HCT116 (cell line): Measurements from ENCODE around the gene CBS. TPM values are rescaled to one million over a fixed set of nuclear protein-coding genes. Genes with fewer than 3 reads are reported as not detected.

ENCODE experiments used
- ATAC-seq: fragments of 200-7000 bp; cut with Tn5 transposase; 2 replicates; pipeline ENCODE4 v1.9.1; 2020; ENCODE audit warnings: mild to moderate bottlenecking, moderate library complexity
- BruUV-seq: library from RNA; stranded (reverse); fragments of 400-500 nt; replicated peaks from 2 replicates; lab custom pipeline; 2021; lab: Mats Ljungman, UMichigan
- CTCF ChIA-PET: fragments of 300-600 bp; sonication (Branson Sonifier 250); formaldehyde crosslinking; loops from one replicate; lab custom pipeline; 2021; ENCODE audit warnings: antibody characterized with exemption; lab: Charles Lee
- POLR2A ChIA-PET: fragments of 300-600, 350-600 bp; sonication (Branson Sonifier 250); formaldehyde crosslinking; loops from one replicate; lab custom pipeline; 2021; ENCODE audit warnings: antibody characterized with exemption; lab: Charles Lee
- RAD21 ChIA-PET, 2 experiments: fragments of 300-600 bp; sonication (Branson Sonifier 250); formaldehyde crosslinking; loops; one replicate each; lab custom pipeline; 2023; ENCODE audit warnings: low total read pairs in 2 of 2; ENCODE audit not compliant: uncharacterized antibody in 2 of 2, unreplicated experiment in 2 of 2, low non-redundant PET in 1 of 2; lab: Charles Lee
- DNase-seq: peaks from one replicate; pipeline ENCODE4 v3.0.0-alpha.2; 2010; ENCODE audit warnings: low read depth, low spot score
- H2AFZ ChIP-seq: fragments of 200-600 bp; shearing (Covaris generic), sonication (generic); 2 replicates; pipeline ENCODE4 v1.6.1; 2017; ENCODE audit warnings: low read depth, mixed run types, mixed read lengths, antibody characterized with exemption, low read length; ENCODE audit not compliant: poor library complexity, severe bottlenecking
- H3K27ac ChIP-seq: 2 replicates; pipeline ENCODE4 v1.5.1; 2012; ENCODE audit warnings: low read depth, low read length
- H3K27me3 ChIP-seq: fragments of 200-600 bp; sonication (generic); 2 replicates; pipeline ENCODE4 v1.6.1; 2016; ENCODE audit warnings: mixed run types, low read length, mixed read lengths; ENCODE audit not compliant: insufficient read depth
- H3K36me3 ChIP-seq, 2 experiments: fragments of 200-500 bp in 1 of 2; fragments of 200-600 bp in 1 of 2; sonication (Bioruptor generic) in 1 of 2; sonication (generic) in 1 of 2; 2 replicates each; pipeline versions ENCODE4 v1.5.1 to v1.6.1; 2014 to 2016; ENCODE audit warnings: low read length in 2 of 2, inconsistent platforms in 1 of 2, mixed read lengths in 1 of 2, mixed run types in 1 of 2; ENCODE audit not compliant: insufficient read depth in 2 of 2, control insufficient read depth in 1 of 2
- H3K4me1 ChIP-seq, 2 experiments: fragments of 200-600 bp in 1 of 2; sonication (generic) in 1 of 2; 2 replicates each; pipeline versions ENCODE4 v1.5.1 to v1.6.1; 2012 to 2017; ENCODE audit warnings: low read length in 2 of 2, inconsistent platforms in 1 of 2, mild to moderate bottlenecking in 1 of 2, mixed read lengths in 1 of 2, mixed run types in 1 of 2, moderate library complexity in 1 of 2; ENCODE audit not compliant: insufficient read depth in 2 of 2, control insufficient read depth in 1 of 2
- H3K4me2 ChIP-seq: fragments of 200-600 bp; sonication (generic); 2 replicates; pipeline ENCODE4 v1.6.1; 2017; ENCODE audit warnings: mixed run types, low read length, mixed read lengths
- H3K4me3 ChIP-seq, 2 experiments: fragments of 200-600 bp in 1 of 2; sonication (generic) in 1 of 2; replicated peaks in 1 of 2; 2 replicates each; pipeline ENCODE4 v1.5.1; 2011 to 2016; ENCODE audit warnings: low read length in 2 of 2, control low read depth in 1 of 2, low read depth in 1 of 2, mild to moderate bottlenecking in 1 of 2, mixed read lengths in 1 of 2, mixed run types in 1 of 2
- H3K79me2 ChIP-seq: fragments of 200-600 bp; sonication (generic); 2 replicates; pipeline ENCODE4 v1.6.1; 2017; ENCODE audit warnings: mild to moderate bottlenecking, mixed run types, low read length, moderate library complexity, mixed read lengths; ENCODE audit not compliant: insufficient read depth
- H3K9ac ChIP-seq: fragments of 200-600 bp; sonication (generic); 2 replicates; pipeline ENCODE4 v1.6.1; 2016; ENCODE audit warnings: low read length, mixed read lengths
- H3K9me2 ChIP-seq: fragments of 200-600 bp; sonication (generic), shearing (Covaris generic); 2 replicates; pipeline ENCODE4 v1.6.1; 2017; ENCODE audit warnings: mixed run types, mild to moderate bottlenecking, moderate library complexity; ENCODE audit not compliant: insufficient read depth
- H3K9me3 ChIP-seq, 2 experiments: fragments of 200-500 bp in 1 of 2; fragments of 200-600 bp in 1 of 2; sonication (Bioruptor generic) in 1 of 2; sonication (generic) in 1 of 2; 2 replicates each; pipeline ENCODE4 v1.6.1; 2014 to 2017; ENCODE audit warnings: low read length in 2 of 2, mixed read lengths in 2 of 2, inconsistent platforms in 1 of 2, low read depth in 1 of 2, mild to moderate bottlenecking in 1 of 2, mixed run types in 1 of 2, moderate library complexity in 1 of 2; ENCODE audit not compliant: control insufficient read depth in 1 of 2, insufficient read depth in 1 of 2
- H4K20me1 ChIP-seq: fragments of 200-600 bp; sonication (generic), shearing (Covaris generic); 2 replicates; pipeline ENCODE4 v1.6.1; 2017; ENCODE audit warnings: mixed run types, mild to moderate bottlenecking, moderate library complexity; ENCODE audit not compliant: insufficient read depth
- ATF3 ChIP-seq: IDR thresholded peaks from 2 replicates; pipeline ENCODE4 v1.6.1; 2012
- CBX3 ChIP-seq: IDR thresholded peaks from 2 replicates; pipeline ENCODE4 v1.6.1; 2012; ENCODE audit warnings: low read depth
- CEBPB ChIP-seq: IDR thresholded peaks from 2 replicates; pipeline ENCODE4 v1.6.1; 2012; ENCODE audit warnings: low read depth
- CTCF ChIP-seq, 3 experiments: fragments of 200-600 bp in 1 of 3; sonication (generic) in 1 of 3; IDR thresholded peaks in 2 of 3; conservative IDR thresholded peaks in 1 of 3; 2 replicates each; pipeline ENCODE4 v1.5.1; 2012 to 2017; ENCODE audit warnings: low read depth in 2 of 3, low read length in 2 of 3, antibody characterized with exemption in 1 of 3, borderline replicate concordance in 1 of 3, control low read depth in 1 of 3, mild to moderate bottlenecking in 1 of 3, mixed read lengths in 1 of 3, mixed run types in 1 of 3, moderate library complexity in 1 of 3; ENCODE audit not compliant: insufficient read depth in 1 of 3
- EZH2 ChIP-seq: fragments of 200-600 bp; sonication (generic); IDR thresholded peaks from 2 replicates; pipeline ENCODE4 v1.6.1; 2017; ENCODE audit warnings: antibody characterized with exemption, mixed run types
- JUND ChIP-seq: IDR thresholded peaks from 2 replicates; pipeline ENCODE4 v1.6.1; 2012
- MAX ChIP-seq: IDR thresholded peaks from 2 replicates; pipeline ENCODE4 v1.6.1; 2012
- POLR2AphosphoS5 ChIP-seq: IDR thresholded peaks from 2 replicates; pipeline ENCODE4 v1.6.1; 2011; ENCODE audit warnings: mild to moderate bottlenecking, low read depth, low read length, moderate library complexity
- RAD21 ChIP-seq: IDR thresholded peaks from 2 replicates; pipeline ENCODE4 v1.6.1; 2012; ENCODE audit warnings: low read depth, mild to moderate bottlenecking
- SIN3A ChIP-seq: IDR thresholded peaks from 2 replicates; pipeline ENCODE4 v1.6.1; 2012; ENCODE audit warnings: low read depth
- SRF ChIP-seq: IDR thresholded peaks from 2 replicates; pipeline ENCODE4 v1.6.1; 2012; ENCODE audit warnings: low read depth
- TCF7L2 ChIP-seq: IDR thresholded peaks from 2 replicates; pipeline ENCODE4 v1.7.0; 2011; ENCODE audit warnings: borderline replicate concordance, inconsistent platforms; ENCODE audit not compliant: insufficient read depth, insufficient read length; ENCODE audit errors: extremely low read depth
- YY1 ChIP-seq: IDR thresholded peaks from 2 replicates; pipeline ENCODE4 v1.6.1; 2011; ENCODE audit warnings: low read length, low read depth, moderate library complexity, mild to moderate bottlenecking; ENCODE audit not compliant: insufficient replicate concordance; ENCODE audit errors: extremely low read depth
- ZBTB33 ChIP-seq: IDR thresholded peaks from 2 replicates; pipeline ENCODE4 v1.6.1; 2011; ENCODE audit warnings: mild to moderate bottlenecking, low read length, moderate library complexity; ENCODE audit not compliant: insufficient replicate concordance; ENCODE audit errors: extremely low read depth
- ZNF274 ChIP-seq: fragments of 200-500 bp; sonication (Bioruptor generic); IDR thresholded peaks from 2 replicates; pipeline ENCODE4 v1.6.1; 2014; ENCODE audit warnings: mild to moderate bottlenecking, low read depth, low read length, inconsistent platforms
- intact Hi-C: fragments of 100-400 bp; cut with micrococcal nuclease; formaldehyde crosslinking; loops from 2 replicates; pipeline ENCODE4 v1.10.0; 2022
- total RNA-seq: library from RNA; stranded (reverse); gene quantifications from one replicate; pipeline ENCODE4 v1.2.1, GENCODE V29; 2021; ENCODE audit not compliant: unreplicated experiment

The CBS gene
- total RNA-seq, 1 experiment from 2014 or later: 1.4 TPM

- Histone ChIP-seq H3K27me3 (no peaks in the 10 kb centered on the region), H3K36me3 (no peaks in the 10 kb centered on the region; a peak in 2 of 4 replicates), H3K79me2 (no peaks in the 10 kb centered on the region), H3K4me1 (peaks cover 3 to 5% of the 10 kb centered on the region in 2 experiments; a peak in 2 of 4 replicates), H3K4me3 (no peak overlapping the region), H2AFZ (no peak overlapping the region), H3K27ac (no peak overlapping the region), H3K9me2 (no peaks in the 10 kb centered on the region), H3K4me2 (no peak overlapping the region), H3K9ac (no peak overlapping the region), H4K20me1 (no peaks in the 10 kb centered on the region), H3K9me3 (no peaks in the 10 kb centered on the region)
- ATAC-seq (no peak), DNase-seq (no peak)
- ChIA-PET CTCF (no interaction called here), POLR2A (no interaction called here), RAD21 (no interaction called here)
- intact Hi-C loops: no loop called here
- TF ChIP-seq CBX3 (no peak), SIN3A (no peak), YY1 (no peak), CEBPB (no peak), SRF (no peak), JUND (no peak), POLR2AphosphoS5 (no peak), EZH2 (no peak), RAD21 (no peak), ATF3 (no peak), MAX (no peak)
- no TSS peak for BruUV-seq
Observed at GRCh38 chr21:43016728-43017127, 58.9 kb downstream of the CBS start.

GRCh38 chr21:43015906-43016540 is 59.6 kb downstream of the CBS start:
- Histone ChIP-seq H2AFZ (no peak overlapping the region), H4K20me1 (no peaks in the 10 kb centered on the region), H3K4me2 (no peak overlapping the region), H3K36me3 (no peaks in the 10 kb centered on the region; a peak in 2 of 4 replicates), H3K27ac (no peak overlapping the region), H3K79me2 (no peaks in the 10 kb centered on the region), H3K9ac (no peak overlapping the region), H3K9me2 (no peaks in the 10 kb centered on the region), H3K4me1 (peaks cover 3 to 5% of the 10 kb centered on the region in 2 experiments; a peak in 2 of 4 replicates), H3K27me3 (no peaks in the 10 kb centered on the region), H3K9me3 (no peaks in the 10 kb centered on the region), H3K4me3 (no peak overlapping the region)
- ATAC-seq (no peak), DNase-seq (no peak)
- no TSS peak for BruUV-seq
- POLR2A ChIA-PET: no interaction called here
- RAD21 ChIA-PET: no interaction called here
- intact Hi-C loops: no loop called here
- CTCF ChIA-PET: no interaction called here
- TF ChIP-seq ZBTB33: no peak
- no peak for TF ChIP-seq CTCF (IDR thresholded peaks at IDR 0.05 in 2 of 3, conservative IDR thresholded peaks at IDR 0.05 in 1 of 3; ENCODE audit: borderline replicate concordance in 1 of 3, insufficient read depth in 1 of 3, low read depth in 2 of 3, low read length in 2 of 3)
- TF ChIP-seq TCF7L2: no peak
- TF ChIP-seq ZNF274: no peak
